ENCODE results near the gene TOLLIP. TPM values are rescaled to one million over a fixed set of nuclear protein-coding genes. Genes with fewer than 3 reads are reported as not detected.

TOLLIP gene
- total and polyA plus RNA-seq, 4 donors, result 29.0 to 83.4 (median 50.8) TPM

DNA sequence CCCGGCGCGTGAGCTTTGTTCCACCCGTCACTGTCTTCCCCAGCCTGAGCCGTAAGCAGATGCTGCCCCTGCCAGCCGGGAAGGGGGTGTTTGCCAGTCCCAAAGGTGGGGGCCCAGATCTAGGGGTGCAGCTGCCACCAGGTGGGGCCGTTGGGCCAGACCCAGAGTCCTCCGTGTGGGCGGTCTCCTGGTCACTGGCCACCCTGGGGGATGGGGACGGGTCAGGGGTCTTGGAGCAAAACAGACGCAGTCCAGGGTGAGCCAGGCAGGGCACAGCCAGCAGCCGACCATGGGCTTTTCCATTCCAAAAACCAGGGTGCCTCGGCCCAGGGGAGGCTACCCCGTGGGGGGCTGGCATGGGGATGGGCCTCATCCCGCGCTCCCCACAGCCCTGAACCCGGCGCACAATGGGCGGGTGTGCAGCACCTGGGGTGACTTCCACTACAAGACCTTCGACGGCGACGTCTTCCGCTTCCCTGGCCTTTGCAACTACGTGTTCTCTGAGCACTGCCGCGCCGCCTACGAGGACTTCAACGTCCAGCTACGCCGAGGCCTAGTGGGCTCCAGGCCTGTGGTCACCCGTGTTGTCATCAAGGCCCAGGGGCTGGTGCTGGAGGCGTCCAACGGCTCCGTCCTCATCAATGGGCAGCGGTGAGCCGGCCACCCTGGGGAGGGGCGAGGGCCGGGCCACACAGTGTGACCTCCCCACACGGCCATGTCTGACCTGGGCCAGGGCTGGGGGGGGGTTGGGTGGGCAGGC is 83.0 kb downstream of the TOLLIP start:
- H3K36me3 ChIP-seq (ENCODE audit: control insufficient read depth, insufficient read depth, low read length), result no peaks in the 10 kb centered on the region
- no peaks in the 10 kb centered on the region for H3K9me3 ChIP-seq (ENCODE audit: control insufficient read depth, insufficient read depth, low read length)
- no peak for DNase-seq (ENCODE audit: low read depth in 4 of 6, low spot score in 6 of 6)
- H3K27ac ChIP-seq (ENCODE audit: low read depth, low read length), result no peak overlapping the region
- no peaks in the 10 kb centered on the region for H3K27me3 ChIP-seq (ENCODE audit: control insufficient read depth, insufficient read depth, low read length)
- H3K4me3 ChIP-seq (ENCODE audit: low read depth, low read length), result no peak overlapping the region
- peaks cover 24% of the 10 kb centered on the region for H3K4me1 ChIP-seq (ENCODE audit: control insufficient read depth, insufficient read depth, low read length)
- WGBS (ENCODE audit: insufficient coverage), result 77% methylated on average over 41 of the region's 41 CpGs

- DNase-seq (ENCODE audit: low read depth in 4 of 6, low spot score in 6 of 6), result no peak
- H3K36me3 ChIP-seq (ENCODE audit: control insufficient read depth, insufficient read depth, low read length), result no peaks in the 10 kb centered on the region
- H3K4me1 ChIP-seq (ENCODE audit: control insufficient read depth, insufficient read depth, low read length), result peaks cover 24% of the 10 kb centered on the region
- H3K4me3 ChIP-seq (ENCODE audit: low read depth, low read length), result no peak overlapping the region
- WGBS (ENCODE audit: insufficient coverage), result 87% methylated on average over 29 of the region's 29 CpGs
- no peak overlapping the region for H3K27ac ChIP-seq (ENCODE audit: low read depth, low read length)
- H3K9me3 ChIP-seq (ENCODE audit: control insufficient read depth, insufficient read depth, low read length), result no peaks in the 10 kb centered on the region
- H3K27me3 ChIP-seq (ENCODE audit: control insufficient read depth, insufficient read depth, low read length), result no peaks in the 10 kb centered on the region
Observed at GRCh38 chr11:1225386-1226225, 83.8 kb downstream of the TOLLIP start.

GRCh38 chr11:1224491-1225385 is 84.7 kb downstream of the TOLLIP start:
- H3K36me3 ChIP-seq (ENCODE audit: control insufficient read depth, insufficient read depth, low read length), result no peaks in the 10 kb centered on the region
- H3K4me1 ChIP-seq (ENCODE audit: control insufficient read depth, insufficient read depth, low read length), result peaks cover 24% of the 10 kb centered on the region
- DNase-seq (ENCODE audit: low read depth in 4 of 6, low spot score in 6 of 6), result no peak
- WGBS (ENCODE audit: insufficient coverage), result 66% methylated on average over 21 of the region's 27 CpGs
- H3K27ac ChIP-seq (ENCODE audit: low read depth, low read length), result no peak overlapping the region
- H3K27me3 ChIP-seq (ENCODE audit: control insufficient read depth, insufficient read depth, low read length), result no peaks in the 10 kb centered on the region
- H3K9me3 ChIP-seq (ENCODE audit: control insufficient read depth, insufficient read depth, low read length), result no peaks in the 10 kb centered on the region
- H3K4me3 ChIP-seq (ENCODE audit: low read depth, low read length), result no peak overlapping the region

Small RNA genes lying within 50 kb of the gene (small RNA-seq; reads per million reads assigned to genes)
- gene MIR6744 (ENCODE audit: low replicate concordance), result not detected

Other genes starting within 250 kb of the TOLLIP start
- gene MUC2, start 234.8 kb downstream of the TOLLIP start, total RNA-seq, result not detected
- gene MUC2, start 234.8 kb downstream of the TOLLIP start, polyA plus RNA-seq (ENCODE audit: insufficient read length in 2 of 2), result not detected
- not detected for gene MUC5AC, start 151.7 kb downstream of the TOLLIP start, total RNA-seq
- under 1 TPM in 1 of 2 donors, not detected in 1; 0.02 TPM for gene MUC5AC, start 151.7 kb downstream of the TOLLIP start, polyA plus RNA-seq (ENCODE audit: insufficient read length in 2 of 2)
- under 1 TPM in 1 of 2 donors, not detected in 1; 0.17 TPM for gene MUC5B, start 86.6 kb downstream of the TOLLIP start, total RNA-seq
- gene MUC5B, start 86.6 kb downstream of the TOLLIP start, polyA plus RNA-seq (ENCODE audit: insufficient read length in 2 of 2), result under 1 TPM; 0.21 to 0.44 TPM
- gene BRSK2, start 80.3 kb upstream of the TOLLIP start, total RNA-seq, result 10 to 100 TPM; 14.1 to 18.7 TPM
- gene BRSK2, start 80.3 kb upstream of the TOLLIP start, polyA plus RNA-seq (ENCODE audit: insufficient read length in 2 of 2), result 100 to 1,000 TPM in 1 of 2 donors, 10 to 100 TPM in 1; 95.0 to 106 TPM
- gene MOB2, start 177.1 kb upstream of the TOLLIP start, total RNA-seq, result 10 to 100 TPM; 16.0 to 36.3 TPM
- gene MOB2, start 177.1 kb upstream of the TOLLIP start, polyA plus RNA-seq (ENCODE audit: insufficient read length in 2 of 2), result 10 to 100 TPM; 31.1 to 36.4 TPM

Measured in spinal cord (tissue), 10 donors.